Activated effector memory CD4-positive, alpha-beta T cell treated with anti-CD3 and anti-CD28 coated beads, Interleukin-2, amount 50 U/mL, for 16 hours (primary cell): ENCODE results near the gene MRPL32.
"Not testable (repeated sequence)": the region's sequence is repeated elsewhere in the genome, so short reads cannot be mapped to it uniquely, and the experiment has no call there.

Experiments
- DNase-seq: peaks from one replicate; pipeline ENCODE4 v3.0.0-alpha.2; 2020

Gene MRPL32

DNA sequence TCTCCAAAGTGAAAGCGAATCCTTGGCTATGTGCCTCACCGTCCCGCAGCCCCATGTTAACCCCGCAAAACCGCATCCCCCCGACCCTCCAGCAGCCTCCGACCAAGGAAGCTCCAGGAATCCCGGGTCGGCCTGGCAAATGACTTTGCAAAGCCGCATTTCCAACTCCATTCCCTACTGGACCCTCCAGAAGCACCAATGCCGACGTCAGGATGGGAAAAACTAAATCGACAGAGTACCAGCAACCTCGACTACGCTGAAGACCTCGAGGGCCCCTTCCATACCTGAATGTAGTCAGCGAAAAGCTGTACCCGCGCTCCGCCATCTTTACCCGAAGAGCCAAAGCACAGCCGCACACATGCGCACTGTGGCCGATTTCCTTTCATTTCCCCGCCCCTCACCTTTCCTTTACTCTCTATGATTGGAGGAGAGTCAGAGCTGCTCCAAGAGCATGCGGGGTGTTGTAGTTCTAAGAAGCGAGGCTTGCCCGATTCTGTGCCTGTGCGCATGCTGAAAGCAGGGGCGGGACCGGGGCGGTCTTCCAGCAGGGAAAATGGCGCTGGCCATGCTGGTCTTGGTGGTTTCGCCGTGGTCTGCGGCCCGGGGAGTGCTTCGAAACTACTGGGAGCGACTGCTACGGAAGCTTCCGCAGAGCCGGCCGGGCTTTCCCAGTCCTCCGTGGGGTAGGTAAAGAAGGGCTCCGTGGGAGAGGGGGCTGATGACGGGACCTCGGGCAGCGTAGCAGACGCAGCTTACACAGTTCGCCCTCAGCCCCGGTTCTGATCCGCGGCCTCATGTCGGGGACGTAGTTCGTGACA is at the start of gene MRPL32, which contains the start of gene PSMA2:
Gene MRPL32 (plus strand): TSS at position 543 of the 818 bp plus-strand sequence. CDS start 11 bp downstream, at position 554.
Gene PSMA2 (minus strand): TSS at position 341 of the 818 bp plus-strand sequence. CDS start 16 bp downstream, at position 325.
- peak; percentile 98 for DNase-seq

DNA sequence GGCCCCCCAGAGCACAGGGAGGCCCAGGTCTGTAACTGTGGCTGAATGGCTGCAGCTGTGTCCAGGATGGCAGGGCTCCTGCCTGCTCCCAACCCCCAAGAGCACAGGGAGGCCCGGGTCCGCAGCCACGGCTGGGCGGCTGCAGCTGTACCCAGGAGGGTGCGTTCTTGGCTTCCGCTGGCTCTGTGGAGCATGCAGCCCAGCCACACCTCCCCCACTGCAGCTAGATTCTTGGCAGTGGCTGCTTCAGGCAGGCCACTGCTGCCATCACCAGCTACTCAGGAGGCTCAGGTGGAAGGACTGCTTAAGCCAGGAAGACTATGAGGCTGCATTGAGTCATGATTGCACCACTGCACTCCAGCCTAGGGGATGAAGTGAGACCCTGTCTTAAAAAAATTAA is 48.2 kb upstream of the MRPL32 start:
- no peak for DNase-seq

DNA sequence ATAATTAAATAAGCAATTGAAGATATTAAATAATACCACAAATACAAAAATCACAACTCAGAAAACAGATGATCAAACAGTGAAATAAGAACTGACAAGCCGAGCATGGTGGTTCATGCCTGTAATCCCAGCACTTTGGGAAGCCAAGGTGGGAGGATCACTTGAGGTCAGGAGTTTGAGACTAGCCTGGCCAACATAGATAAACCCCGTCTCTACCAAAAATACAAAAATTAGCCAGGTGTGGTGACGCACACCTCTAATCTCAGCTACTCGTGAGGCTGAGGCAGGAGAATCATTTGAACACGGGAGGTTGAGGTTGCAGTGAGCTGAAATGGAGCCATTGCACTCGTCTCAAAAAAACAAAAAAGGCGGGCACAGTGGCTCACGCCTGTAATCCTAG is 47.0 kb upstream of the MRPL32 start:
- not testable (repeated sequence) for DNase-seq

DNA sequence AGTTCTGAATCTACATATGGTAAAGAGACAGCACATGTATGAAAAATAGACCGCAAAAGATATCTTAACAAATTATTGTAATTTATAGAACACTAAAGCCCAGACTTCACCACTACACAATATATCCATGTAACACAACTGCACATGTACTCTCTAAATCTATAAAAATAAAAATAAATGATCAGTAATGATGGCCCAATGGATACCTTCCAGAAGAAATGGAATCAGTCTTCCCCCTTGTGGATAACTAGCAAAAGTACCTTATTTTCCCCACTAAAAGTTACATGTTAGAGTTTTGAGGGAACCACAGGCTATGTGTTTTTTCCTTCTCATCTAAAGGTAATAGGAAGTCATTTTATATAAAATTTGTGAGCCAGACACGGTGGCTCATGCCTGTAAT is 46.0 kb upstream of the MRPL32 start:
- DNase-seq: no peak

DNA sequence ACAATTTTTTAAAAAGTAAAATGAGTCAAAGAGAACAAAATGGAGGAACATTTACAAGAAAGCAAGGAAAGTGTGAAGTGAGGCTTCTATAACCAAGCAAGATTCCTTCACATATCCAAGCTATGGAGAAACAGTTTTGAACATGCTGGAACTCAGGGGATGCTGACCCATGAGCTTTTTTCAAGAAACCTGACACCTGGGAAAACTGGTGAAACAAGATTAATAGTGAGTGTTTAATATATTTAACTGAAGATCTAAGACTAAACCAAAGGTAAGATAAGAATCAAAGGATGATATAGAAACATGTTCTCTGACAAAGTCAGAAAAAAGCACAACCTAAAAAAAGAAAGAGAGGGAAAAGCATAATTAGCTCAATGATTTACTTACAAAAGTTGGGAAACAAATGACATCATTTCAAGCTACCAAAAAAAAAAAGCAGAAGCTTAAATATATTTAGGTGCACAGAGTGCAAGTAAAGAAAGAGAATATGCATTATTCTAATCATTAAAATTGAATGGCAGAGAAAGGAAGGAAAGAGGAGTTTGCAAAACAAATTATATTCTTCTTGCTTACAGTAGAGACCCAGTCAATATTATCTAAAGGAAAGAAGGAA is 45.2 kb upstream of the MRPL32 start:
- DNase-seq: no peak

DNA sequence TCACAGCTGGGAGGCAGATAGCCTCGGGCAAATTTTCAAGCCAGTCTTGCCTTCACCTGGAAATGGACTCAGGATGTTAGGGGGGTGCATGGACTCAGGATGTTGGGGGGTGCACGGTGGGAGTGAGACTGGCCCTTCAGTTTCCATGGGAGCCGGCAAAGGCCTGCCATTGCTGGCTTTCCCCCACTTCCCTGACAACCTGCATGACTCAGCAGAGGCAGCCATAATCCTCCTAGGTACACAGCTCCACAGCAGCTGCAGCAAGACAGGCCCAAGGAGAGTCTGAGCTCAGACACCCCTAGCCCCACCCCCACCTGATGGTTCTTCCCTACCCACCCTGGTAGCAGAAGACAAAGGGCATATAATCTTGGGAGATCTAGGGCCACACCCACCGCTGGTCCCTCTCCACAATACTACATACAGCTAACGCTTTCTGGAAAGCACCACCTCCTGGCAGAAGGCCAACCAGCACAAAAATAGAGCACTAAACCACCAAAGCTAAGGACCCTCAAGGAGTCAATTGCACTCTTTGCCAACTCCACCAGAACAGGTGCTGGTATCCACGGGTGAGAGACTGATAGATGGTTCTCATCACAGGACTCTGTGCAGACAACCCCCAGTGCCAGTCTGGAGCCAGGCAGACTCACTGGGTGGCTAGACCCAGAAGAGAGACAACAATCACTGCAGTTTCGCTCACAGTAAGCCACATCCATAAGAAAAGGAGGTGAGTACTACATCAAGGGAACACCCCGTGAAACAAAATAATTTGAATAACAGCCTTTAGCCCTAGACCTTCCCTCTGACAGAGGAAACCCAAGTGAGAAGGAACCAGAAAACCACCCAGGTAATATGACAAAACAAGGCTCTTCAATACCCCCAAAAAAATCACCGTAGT is 38.6 kb upstream of the MRPL32 start:
- no peak for DNase-seq

DNA sequence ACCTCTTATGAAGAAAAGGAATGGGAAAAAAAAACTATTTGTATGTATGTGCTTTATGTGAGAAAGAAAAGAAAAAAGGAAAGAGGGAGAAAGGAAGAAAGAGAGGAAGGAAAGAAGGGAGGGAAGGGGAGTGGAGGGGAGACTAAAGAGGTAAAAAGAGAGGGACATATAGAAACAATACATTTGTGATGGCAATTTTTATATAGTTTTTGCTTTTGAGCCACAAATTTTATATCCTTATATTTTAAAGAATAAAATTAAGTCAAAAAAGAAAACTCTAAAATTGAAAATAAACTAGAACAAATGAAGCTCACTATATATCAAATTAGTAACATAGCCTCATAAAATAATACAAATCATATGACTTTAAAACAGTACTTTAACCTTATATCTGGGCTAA is 31.3 kb upstream of the MRPL32 start:
- DNase-seq: no peak

DNA sequence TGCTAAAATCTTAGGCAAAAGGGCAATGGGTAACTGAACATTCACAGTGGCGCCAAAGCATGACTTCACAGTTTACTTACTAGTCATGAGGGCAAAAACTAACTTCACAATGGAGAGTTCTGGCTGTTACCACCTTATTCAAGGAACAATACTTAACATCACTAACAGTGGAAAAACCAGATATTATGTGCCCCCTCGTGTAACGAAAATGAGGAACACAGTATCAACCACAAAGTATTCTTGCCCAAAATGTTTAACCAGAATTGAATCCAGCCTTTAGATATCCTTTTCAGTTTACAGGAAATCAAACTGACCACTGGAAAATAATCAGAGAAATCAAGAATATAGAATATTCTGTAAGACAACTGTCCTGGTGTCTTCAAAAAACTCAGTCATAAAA is 29.8 kb upstream of the MRPL32 start:
- no peak for DNase-seq

DNA sequence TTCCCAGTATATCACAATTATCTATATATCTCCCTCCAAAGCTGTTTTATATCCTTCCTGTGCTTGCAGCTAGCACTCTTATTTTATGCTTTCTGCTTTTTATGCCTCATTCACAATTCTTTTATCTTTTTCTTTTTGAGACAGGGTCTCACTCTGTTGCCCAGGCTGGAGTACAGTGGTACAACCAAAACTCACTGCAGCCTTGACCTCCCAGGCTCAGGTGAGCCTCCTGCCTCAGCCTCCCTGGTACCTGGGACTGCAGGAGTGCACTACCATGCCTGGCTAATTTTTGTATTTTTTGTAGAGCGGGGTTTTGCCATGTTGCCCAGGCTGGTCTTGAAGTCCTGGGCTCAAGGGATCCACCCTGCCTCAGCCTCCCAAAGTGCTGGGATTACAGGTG is 26.0 kb upstream of the MRPL32 start:
- DNase-seq: no peak

DNA sequence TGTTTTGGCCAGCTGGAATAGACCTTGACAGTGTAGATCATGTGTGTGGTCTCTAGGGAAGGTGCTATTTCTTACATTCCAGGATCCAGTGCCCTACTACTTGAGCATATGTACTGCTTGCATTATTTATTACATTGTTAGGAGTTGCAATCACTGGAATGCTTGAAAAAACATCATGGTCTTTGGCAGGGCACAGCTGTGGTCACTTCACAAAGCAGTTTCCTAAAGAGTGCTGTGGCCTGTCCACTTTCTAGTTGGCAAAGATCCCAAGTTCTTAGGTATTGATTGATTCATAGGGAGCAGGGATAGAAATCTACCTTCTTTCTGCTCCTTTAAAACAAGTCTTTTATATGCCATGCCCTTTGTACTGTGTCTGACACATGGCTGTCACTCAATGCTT is 24.9 kb upstream of the MRPL32 start:
- no peak for DNase-seq

DNA sequence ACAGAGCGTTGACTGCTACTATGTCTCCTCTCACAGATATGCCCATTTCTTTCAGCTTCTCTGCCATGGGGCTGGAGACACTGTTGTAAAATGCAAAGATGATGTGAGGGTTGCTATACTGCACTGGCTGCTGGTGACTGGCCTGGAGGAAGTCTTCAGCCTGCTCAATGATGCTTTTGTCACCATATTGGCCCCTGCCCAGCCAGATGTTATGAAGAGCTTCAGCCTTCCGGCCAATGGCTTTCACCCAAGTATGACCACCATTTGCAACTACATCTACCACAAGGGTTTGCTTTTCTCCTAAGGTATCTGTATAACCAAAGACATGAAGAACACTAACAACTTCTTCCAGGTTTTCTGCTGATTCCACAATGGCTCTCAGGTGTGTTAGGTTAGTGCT is 21.9 kb upstream of the MRPL32 start:
- DNase-seq: no peak

DNA sequence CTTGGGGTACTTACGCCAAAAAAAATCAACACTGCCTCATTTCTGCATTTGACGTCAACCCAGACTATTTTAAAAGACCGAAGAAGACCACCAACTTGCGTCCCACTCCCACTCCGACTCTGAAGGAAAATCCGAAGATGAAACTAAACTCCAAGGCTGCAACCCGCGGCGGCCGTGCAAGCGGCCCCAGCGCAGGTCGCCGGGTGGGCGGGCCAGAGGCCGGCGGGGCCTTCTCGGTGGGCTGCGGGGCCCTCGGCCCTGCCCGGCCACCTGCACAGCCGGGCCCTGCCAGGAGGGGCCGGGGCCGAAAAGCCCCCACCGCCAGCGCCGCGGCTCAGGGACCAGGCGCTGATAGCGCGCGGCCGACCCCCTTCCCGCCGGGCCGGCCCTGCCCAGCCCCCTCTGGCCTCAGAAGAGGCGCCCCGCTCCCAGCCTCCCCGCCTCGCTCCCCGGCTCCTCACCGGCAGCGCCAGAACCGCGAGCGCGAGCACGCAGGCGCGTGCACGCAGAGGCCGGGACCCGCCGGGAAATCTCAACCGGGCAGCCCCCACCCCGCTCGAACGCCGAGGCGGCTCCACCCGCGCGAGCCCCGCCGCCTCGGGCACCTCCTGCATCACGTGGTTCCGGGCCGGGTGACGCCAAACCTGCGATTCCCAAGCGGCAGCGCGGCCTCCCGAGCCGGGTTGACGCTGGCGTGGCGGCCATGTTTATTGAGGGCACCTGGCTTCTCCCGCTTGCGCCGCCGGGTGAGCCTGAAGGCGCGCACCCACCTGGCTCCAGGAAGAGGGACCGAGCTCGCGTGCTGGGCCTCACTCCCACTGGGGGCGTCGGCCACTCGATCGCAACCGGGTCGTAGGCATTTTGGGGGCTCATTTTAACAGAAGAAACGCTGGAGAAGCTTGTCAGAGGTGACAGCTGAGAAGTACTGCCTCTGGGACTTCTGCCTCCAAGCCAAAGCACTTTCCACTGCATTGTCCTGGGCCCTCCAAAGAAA is 20.4 kb upstream of the MRPL32 start, which contains the start of gene C7orf25:
Gene C7orf25 (minus strand): TSS at position 617 of the 994 bp plus-strand sequence. CDS start 1,170 bp downstream, outside the sequence.
- DNase-seq: peak; percentile 99

DNA sequence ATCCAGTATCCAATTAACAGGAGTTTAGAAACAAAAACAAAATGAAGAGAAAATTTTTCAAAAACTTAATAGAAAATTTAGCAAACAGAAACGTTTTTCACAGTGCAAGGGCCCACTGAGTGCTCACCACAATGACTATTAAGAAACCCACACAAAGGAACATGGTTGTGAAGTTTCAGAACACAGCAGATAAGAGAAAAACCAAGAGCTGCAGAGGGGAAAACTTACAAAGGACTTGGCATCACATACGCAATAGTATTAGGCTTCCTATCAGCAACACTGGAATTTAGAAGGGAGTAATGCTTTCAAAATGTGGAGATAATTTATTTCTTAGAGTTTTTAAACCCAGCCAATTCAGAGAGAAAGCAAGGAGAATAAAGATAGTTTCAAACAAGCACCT is 18.6 kb upstream of the MRPL32 start:
- DNase-seq: no peak

DNA sequence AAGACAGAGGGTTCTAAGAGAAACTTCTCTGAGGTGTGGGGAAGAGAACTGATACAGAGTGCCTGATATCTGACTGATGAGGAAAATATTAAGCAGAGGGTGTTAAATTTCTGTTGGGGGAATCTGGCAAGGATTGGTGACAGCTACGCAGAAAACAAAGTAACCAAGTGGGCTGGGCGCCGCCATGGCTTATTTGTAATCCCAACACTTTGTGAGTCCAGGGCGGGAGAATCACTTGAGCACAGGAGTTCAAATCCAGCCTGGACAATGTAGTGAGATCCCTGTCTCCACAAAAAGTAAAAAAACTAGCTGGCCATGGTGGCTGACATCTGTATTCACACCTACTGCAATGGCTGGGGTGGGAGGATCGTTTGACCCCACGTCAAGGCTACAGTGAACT is 18.2 kb upstream of the MRPL32 start:
- DNase-seq: no peak

DNA sequence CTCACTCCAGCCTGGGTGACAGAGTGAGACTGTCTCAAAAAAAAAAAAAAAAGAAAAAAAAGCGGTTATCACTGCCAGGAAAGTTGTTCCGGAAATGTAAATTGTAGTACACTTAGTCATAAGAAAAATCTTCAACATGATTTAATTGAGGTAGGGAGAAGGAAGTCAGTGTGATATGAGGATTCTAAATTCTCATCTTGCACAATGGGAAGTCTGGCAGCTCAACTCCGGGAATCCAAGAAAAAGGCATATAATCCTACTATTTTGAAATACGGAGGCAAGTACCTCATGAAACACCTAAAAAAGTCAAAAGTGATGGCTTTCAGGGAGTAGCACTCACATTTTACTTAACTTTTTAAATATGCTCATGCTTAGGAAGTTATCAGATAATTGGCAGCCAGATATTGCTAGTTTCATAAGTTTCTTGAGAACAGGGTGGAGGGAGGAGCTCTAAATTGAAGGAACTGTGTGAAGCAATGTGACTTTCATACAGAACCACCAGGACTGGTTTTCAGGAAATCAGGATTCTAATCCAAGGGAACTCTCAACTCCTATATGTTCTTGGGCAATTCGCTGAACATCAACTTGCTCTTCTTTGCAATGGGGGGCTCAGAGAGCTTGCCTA is 17.6 kb upstream of the MRPL32 start:
- no peak for DNase-seq

DNA sequence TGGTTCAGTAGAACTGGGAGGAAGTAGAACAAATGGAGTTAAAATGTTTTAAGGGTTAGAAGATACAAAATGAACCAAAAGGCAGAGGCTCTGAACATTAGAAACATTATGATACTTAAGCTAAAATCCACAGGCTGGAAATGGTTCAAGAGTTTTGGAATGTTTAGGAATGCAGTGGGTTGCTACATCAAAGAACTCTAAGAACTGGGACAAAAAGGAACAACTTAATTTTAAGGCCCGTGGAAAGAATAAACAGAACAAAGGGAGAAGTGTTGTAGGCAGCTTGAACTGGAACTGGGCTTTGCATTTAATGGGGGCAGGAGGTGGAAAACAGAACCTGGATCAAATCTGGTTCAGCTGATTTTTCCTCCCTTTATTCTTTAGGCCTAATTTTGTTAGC is 16.8 kb upstream of the MRPL32 start:
- DNase-seq: no peak

DNA sequence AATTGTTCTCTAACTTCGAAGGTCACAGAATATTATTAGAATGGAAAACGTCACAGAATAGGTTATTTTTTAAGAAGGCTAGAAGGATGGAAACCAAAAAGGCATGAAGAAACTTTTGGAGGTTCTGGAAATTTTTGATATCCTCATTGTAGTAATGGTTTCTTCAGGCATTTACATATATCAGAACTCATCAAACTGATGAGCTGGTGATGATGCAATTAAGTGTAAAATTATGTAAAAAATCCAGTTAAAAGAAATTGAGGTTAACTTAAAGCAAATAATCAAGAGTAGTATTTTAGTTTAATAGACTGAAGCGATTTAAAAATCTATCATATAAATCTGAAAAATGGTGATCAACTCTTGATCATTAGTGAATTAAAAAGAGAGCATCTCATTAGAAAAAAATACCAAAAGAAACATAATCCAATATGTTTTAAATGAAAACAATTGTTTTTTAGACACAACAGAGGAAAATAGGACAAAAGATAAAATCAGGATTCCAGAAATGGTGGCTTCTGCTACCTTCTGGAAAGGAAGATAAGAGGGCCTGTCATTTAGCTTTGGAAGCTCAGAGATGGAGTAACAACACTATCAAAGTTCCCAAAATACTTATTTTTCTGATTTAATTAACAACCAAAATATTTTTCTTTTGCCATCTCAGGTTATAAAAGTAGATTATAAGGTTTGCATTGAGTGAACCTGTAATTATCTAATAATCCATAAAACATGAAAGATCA is 10.0 kb upstream of the MRPL32 start:
- no peak for DNase-seq

DNA sequence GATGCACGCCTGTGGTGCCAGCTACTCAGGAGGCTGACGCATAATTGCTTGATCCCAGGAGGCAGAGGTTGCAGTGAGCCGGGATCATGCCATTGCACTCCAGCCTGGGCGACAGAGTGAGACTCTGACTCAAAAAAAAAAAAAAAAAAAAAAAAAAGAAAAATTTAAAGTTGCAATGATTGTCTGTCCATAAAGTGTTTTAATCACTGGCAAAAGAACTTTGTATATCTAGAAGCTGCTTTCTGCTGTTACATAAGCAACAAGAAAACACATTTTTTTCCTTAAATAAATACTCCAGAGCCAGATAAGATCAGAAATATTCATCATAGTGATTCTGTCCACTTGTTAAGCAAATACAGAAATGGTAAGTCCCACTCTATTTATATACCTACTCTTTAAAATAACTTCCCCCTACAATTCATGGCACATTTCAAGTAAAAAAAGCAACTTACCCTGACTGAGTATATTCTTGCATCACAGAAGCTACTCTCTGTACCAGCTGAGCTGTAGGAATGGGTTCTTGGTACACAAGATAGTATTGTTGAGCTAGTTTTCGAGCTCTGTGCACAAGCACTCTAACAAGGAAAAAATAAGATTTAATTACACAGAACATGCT is 7.8 kb upstream of the MRPL32 start:
- DNase-seq: no peak

DNA sequence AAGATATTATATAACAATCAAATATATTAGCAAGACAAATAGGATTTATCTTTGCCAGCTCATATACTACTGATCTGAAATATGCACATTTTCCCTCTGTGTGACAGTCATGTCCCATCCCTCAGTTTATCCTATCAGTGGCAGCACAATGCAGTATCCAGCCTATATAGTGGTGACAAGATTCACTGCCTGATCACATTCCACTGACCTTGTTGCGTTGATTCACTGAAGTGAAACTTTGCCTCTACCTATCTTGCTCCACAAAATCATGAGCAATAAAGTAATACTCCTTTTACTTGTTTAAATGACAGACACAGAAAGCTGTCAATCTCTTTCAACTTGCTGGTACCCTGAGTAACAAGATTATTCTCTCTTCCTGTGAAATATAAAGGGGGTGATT is 6.5 kb upstream of the MRPL32 start:
- DNase-seq: no peak

DNA sequence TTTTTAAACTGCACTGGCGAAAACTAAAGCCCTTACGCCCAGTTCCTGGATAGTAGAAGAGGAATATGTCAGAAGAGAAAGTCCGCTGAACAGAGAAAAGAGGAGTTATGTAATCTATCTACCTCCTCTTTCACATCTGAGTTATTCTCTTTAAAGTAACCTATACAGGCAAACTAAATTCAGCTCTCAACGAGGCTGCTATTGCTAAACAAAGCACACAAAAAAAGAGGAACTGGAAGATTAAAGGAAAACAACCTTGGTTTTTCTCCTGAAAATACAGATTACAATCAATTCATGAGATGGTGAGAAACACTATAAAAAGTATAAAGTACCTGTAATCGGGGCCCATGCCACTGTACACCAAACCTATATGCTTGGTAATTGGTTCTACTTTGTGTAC is 6.0 kb upstream of the MRPL32 start:
- DNase-seq: no peak
